ENCODE data around the gene CD83. TPM values are rescaled to one million over a fixed set of nuclear protein-coding genes. Genes with fewer than 3 reads are reported as not detected.

CD83 gene, protein sequence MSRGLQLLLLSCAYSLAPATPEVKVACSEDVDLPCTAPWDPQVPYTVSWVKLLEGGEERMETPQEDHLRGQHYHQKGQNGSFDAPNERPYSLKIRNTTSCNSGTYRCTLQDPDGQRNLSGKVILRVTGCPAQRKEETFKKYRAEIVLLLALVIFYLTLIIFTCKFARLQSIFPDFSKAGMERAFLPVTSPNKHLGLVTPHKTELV
- total RNA-seq: 1 to 10 TPM; 1.3 to 2.3 TPM

DNA sequence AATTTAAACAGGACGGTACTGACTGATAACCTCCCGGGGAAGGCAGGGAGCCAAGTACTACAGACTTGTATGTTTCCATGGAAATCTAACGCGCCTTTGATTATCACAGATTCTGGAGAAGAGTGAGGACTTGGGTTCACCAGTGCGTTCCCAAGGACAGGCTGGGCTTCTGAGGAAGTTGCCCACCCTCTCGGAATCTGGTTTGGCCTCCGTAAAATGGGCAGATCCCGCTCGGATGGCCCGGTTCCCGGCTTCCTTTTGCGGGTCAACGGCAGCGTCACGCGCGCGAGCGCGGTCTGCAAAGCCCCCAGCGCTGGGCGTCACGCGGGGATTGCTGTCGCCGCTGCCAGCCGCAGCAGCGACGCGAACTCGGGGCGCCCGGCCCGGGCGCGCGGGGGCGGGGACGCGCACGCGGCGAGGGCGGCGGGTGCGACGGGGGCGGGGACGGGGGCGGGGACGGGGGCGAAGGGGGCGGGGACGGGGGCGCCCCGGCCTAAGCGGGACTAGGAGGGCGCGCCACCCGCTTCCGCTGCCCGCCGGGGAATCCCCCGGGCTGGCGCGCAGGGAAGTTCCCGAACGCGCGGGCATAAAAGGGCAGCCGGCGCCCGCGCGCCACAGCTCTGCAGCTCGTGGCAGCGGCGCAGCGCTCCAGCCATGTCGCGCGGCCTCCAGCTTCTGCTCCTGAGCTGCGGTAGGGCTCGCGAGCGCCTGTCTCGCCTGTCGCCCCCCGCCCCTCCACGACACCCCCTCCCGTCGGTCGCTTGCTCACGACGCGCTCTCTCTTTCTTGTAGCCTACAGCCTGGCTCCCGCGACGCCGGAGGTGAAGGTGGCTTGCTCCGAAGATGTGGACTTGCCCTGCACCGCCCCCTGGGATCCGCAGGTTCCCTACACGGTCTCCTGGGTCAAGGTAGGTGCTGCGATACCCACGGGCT, at the start of gene CD83:
CD83 (plus strand) TSS at position 615 of the 933 bp plus-strand sequence; CDS start at position 655, 40 bp downstream.
- Histone ChIP-seq H3K27ac (peak within 1 kb of the TSS in 3 of 4 donors; percentile 39 to 58 (median 51)), H3K36me3 (replicated peaks in 1 of 2; ENCODE audit: insufficient read depth in 1 of 2, low read depth in 2 of 2) (no peaks in the 10 kb centered on the region), H3K27me3 (no peaks in the 10 kb centered on the region), H3K9me3 (no peaks in the 10 kb centered on the region), H3K4me3 (peak within 1 kb of the TSS; percentile 35 to 43), H3K4me1 (peaks cover 10% of the 10 kb centered on the region)
- intact Hi-C loops (cut with DNase I): no loop called here
- peak; percentile 60 to 81 (median 74) for DNase-seq
- 0 to 1% methylated on average over 6 to 65 of the region's 106 CpGs for WGBS, 2 donors
- TF ChIP-seq, protein P1, sequence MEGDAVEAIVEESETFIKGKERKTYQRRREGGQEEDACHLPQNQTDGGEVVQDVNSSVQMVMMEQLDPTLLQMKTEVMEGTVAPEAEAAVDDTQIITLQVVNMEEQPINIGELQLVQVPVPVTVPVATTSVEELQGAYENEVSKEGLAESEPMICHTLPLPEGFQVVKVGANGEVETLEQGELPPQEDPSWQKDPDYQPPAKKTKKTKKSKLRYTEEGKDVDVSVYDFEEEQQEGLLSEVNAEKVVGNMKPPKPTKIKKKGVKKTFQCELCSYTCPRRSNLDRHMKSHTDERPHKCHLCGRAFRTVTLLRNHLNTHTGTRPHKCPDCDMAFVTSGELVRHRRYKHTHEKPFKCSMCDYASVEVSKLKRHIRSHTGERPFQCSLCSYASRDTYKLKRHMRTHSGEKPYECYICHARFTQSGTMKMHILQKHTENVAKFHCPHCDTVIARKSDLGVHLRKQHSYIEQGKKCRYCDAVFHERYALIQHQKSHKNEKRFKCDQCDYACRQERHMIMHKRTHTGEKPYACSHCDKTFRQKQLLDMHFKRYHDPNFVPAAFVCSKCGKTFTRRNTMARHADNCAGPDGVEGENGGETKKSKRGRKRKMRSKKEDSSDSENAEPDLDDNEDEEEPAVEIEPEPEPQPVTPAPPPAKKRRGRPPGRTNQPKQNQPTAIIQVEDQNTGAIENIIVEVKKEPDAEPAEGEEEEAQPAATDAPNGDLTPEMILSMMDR (IDR thresholded peaks at IDR 0.05): peak in 1 of 7 experiments; percentile 3
- TF ChIP-seq POLR2A (IDR thresholded peaks at IDR 0.05): peak; percentile 43 to 76 (median 73)
- ATAC-seq: peak; percentile 90

DNA sequence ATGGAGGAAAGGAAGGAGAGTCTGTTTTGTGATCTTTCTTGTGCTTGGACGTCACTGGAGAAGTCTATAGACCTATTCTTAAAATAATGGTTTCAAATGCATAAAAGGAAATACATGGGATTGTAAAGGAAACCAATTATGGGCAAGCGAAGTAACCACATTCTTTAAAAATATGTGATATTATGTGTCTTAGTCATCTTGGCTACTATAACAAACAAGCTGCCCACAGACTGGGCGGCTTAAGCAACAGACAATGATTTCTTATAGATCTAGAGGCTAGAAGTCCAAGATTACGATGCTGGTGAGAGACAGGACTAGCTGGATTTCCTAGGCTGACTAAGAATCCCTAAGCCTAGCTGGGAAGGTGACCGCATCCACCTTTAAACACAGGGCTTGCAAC, 49.4 kb upstream of the CD83 start:
- H3K27me3 ChIP-seq: no peaks in the 10 kb centered on the region
- intact Hi-C loops (cut with DNase I): loop anchor here (10.0 kb wide), 1 partner anchor 153 kb away; no protein-coding TSS in a partner anchor
- TF ChIP-seq, protein P1 (IDR thresholded peaks at IDR 0.05): no peak
- TF ChIP-seq POLR2A (IDR thresholded peaks at IDR 0.05): no peak
- no peaks in the 10 kb centered on the region for H3K36me3 ChIP-seq (replicated peaks in 1 of 2; ENCODE audit: insufficient read depth in 1 of 2, low read depth in 2 of 2)
- no peak overlapping the region for H3K27ac ChIP-seq
- DNase-seq (no peak), ATAC-seq (no peak)
- H3K4me3 ChIP-seq: no peak overlapping the region
- no peaks in the 10 kb centered on the region for H3K9me3 ChIP-seq
- H3K4me1 ChIP-seq: no peaks in the 10 kb centered on the region
- 42 to 54% methylated on average over 5 of the region's 5 CpGs for WGBS, 2 donors

DNA sequence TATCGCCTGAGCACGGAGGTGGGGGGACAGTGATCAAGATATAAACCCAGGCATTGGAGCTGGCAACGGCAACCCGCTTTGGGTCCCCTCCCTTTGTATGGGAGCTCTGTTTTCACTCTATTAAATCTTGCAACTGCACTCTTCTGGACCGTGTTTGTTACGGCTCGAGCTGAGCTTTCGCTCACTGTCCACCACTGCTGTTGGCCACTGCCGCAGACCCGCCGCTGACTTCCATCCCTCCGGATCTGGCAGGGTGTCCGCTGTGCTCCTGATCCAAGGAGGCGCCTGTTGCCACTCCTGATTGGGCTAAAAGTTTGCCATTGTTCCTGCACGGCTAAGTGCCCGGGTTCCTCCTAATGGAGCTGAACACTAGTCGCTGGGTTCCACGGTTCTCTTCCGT, 48.9 kb upstream of the CD83 start:
- intact Hi-C loops (cut with DNase I): loop anchor here (10.0 kb wide), 1 partner anchor 154 kb away; no protein-coding TSS in a partner anchor
- ATAC-seq (no peak), DNase-seq (no peak)
- Histone ChIP-seq H3K36me3 (replicated peaks in 1 of 2; ENCODE audit: insufficient read depth in 1 of 2, low read depth in 2 of 2) (no peaks in the 10 kb centered on the region), H3K27me3 (no peaks in the 10 kb centered on the region), H3K4me3 (no peak overlapping the region), H3K9me3 (no peaks in the 10 kb centered on the region), H3K27ac (no peak overlapping the region), H3K4me1 (no peaks in the 10 kb centered on the region)
- 67 to 70% methylated on average over 19 of the region's 19 CpGs for WGBS, 2 donors
- TF ChIP-seq POLR2A (IDR thresholded peaks at IDR 0.05): no peak
- TF ChIP-seq, protein P1 (IDR thresholded peaks at IDR 0.05): no peak

DNA sequence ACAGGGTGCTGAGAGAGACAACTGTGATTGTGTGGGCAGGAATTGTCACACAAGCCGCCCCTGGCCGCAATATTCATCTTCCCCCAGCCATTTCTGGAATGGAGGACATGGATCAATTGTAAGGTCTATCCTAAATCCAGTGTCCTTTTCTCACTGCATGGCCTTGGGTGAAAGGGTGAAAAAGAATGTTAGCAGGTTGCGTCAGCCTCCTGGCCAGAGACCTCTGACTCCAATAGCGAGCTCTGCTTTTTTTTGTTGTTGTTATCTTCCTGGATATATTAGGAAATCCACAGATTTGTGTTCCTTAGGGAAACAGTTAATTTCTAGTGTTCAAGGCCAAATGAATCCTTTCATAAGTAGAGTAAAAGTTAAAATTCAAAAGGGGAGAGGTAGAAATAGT, 47.1 kb upstream of the CD83 start:
- no peaks in the 10 kb centered on the region for H3K9me3 ChIP-seq
- H3K27me3 ChIP-seq: no peaks in the 10 kb centered on the region
- 85 to 86% methylated on average over 4 of the region's 4 CpGs for WGBS, 2 donors
- no peak for TF ChIP-seq POLR2A (IDR thresholded peaks at IDR 0.05)
- TF ChIP-seq, protein P1 (IDR thresholded peaks at IDR 0.05): no peak
- ATAC-seq: no peak
- H3K36me3 ChIP-seq (replicated peaks in 1 of 2; ENCODE audit: insufficient read depth in 1 of 2, low read depth in 2 of 2): no peaks in the 10 kb centered on the region
- intact Hi-C loops (cut with DNase I): no loop called here
- H3K4me1 ChIP-seq: peaks cover 7% of the 10 kb centered on the region
- H3K4me3 ChIP-seq: no peak overlapping the region
- H3K27ac ChIP-seq: no peak overlapping the region
- DNase-seq: no peak
